GM20431 (cell line): Measurements from ENCODE around the gene PPM1J.
"Not testable (repeated sequence)": the region's sequence is repeated elsewhere in the genome, so short reads cannot be mapped to it uniquely, and the experiment has no call there.

Source experiments
- in situ Hi-C: fragments of 300-500 bp; cut with MseI, MboI; formaldehyde crosslinking; loops from one replicate; pipeline ENCODE4 v1.15.0; 2020; ENCODE audit warnings: low sequenced_read_pairs; ENCODE audit not compliant: unreplicated experiment

Gene PPM1J

GRCh38 chr1:112715264-112716053, at the start of gene PPM1J:
PPM1J (minus strand) TSS chr1:112715332; CDS start chr1:112715301, 31 bp downstream.
- in situ Hi-C loops, result loop anchor here (25.0 kb wide), 3 partner anchors 203 to 328 kb away; partner anchors contain the start of genes CTTNBP2NL and WNT2B

- in situ Hi-C loops, result no loop called here
Observed at GRCh38 chr1:112762541-112763500, 47.7 kb upstream of the PPM1J start.

- in situ Hi-C loops, result no loop called here
Observed at GRCh38 chr1:112761714-112762480, 46.8 kb upstream of the PPM1J start.

GRCh38 chr1:112759228-112759627, 44.1 kb upstream of the PPM1J start:
- in situ Hi-C loops, result no loop called here

GRCh38 chr1:112754116-112754628, 39.0 kb upstream of the PPM1J start:
- in situ Hi-C loops, result no loop called here

- in situ Hi-C loops, result no loop called here
Observed at GRCh38 chr1:112748396-112748795, 33.3 kb upstream of the PPM1J start.

- in situ Hi-C loops, result no loop called here
Observed at GRCh38 chr1:112744009-112744578, 29.0 kb upstream of the PPM1J start.

GRCh38 chr1:112743174-112744008, 28.3 kb upstream of the PPM1J start:
- in situ Hi-C loops, result no loop called here

GRCh38 chr1:112737573-112737972, 22.4 kb upstream of the PPM1J start:
- in situ Hi-C loops, result no loop called here

GRCh38 chr1:112735752-112736151, 20.6 kb upstream of the PPM1J start:
- in situ Hi-C loops, result no loop called here

- in situ Hi-C loops, result no loop called here
Observed at GRCh38 chr1:112731451-112731850, 16.3 kb upstream of the PPM1J start.

- in situ Hi-C loops, result no loop called here
Observed at GRCh38 chr1:112729909-112730308, 14.8 kb upstream of the PPM1J start.

GRCh38 chr1:112729011-112729410, 13.9 kb upstream of the PPM1J start:
- in situ Hi-C loops, result not testable (repeated sequence)

GRCh38 chr1:112728306-112728971, 13.3 kb upstream of the PPM1J start:
- in situ Hi-C loops, result not testable (repeated sequence)

GRCh38 chr1:112727716-112728115, 12.6 kb upstream of the PPM1J start:
- in situ Hi-C loops, result no loop called here

GRCh38 chr1:112724240-112724639, 9.1 kb upstream of the PPM1J start:
- in situ Hi-C loops, result loop anchor here (5.0 to 25.0 kb wide), 4 partner anchors 83 to 337 kb away; partner anchors contain the start of genes CTTNBP2NL and WNT2B

GRCh38 chr1:112723511-112723839, 8.3 kb upstream of the PPM1J start:
- in situ Hi-C loops, result loop anchor here (5.0 to 25.0 kb wide), 4 partner anchors 84 to 336 kb away; partner anchors contain the start of genes CTTNBP2NL and WNT2B
